Measurements from ENCODE around the gene NSD1.

- TF ChIP-seq, protein P1, sequence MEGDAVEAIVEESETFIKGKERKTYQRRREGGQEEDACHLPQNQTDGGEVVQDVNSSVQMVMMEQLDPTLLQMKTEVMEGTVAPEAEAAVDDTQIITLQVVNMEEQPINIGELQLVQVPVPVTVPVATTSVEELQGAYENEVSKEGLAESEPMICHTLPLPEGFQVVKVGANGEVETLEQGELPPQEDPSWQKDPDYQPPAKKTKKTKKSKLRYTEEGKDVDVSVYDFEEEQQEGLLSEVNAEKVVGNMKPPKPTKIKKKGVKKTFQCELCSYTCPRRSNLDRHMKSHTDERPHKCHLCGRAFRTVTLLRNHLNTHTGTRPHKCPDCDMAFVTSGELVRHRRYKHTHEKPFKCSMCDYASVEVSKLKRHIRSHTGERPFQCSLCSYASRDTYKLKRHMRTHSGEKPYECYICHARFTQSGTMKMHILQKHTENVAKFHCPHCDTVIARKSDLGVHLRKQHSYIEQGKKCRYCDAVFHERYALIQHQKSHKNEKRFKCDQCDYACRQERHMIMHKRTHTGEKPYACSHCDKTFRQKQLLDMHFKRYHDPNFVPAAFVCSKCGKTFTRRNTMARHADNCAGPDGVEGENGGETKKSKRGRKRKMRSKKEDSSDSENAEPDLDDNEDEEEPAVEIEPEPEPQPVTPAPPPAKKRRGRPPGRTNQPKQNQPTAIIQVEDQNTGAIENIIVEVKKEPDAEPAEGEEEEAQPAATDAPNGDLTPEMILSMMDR (IDR thresholded peaks at IDR 0.05): no peak
- TF ChIP-seq POLR2A (IDR thresholded peaks at IDR 0.05): no peak
Observed at GRCh38 chr5:177271113-177271512, 137.5 kb downstream of the NSD1 start.

Measured in thyroid gland (tissue), 4 donors.